Muscle layer of colon (tissue), 2 donors: ENCODE measurements around the gene TMC6.

Experiments
- H3K27ac ChIP-seq: one replicate; pipeline ENCODE4 v1.7.0; 2013; ENCODE audit warnings: low read depth, mild to moderate bottlenecking, low read length, moderate library complexity
- H3K27me3 ChIP-seq, 2 donors: one replicate each; pipeline ENCODE4 v1.7.0; 2013; ENCODE audit warnings: low read length in 2 of 2, mild to moderate bottlenecking in 2 of 2; ENCODE audit not compliant: insufficient read depth in 2 of 2, control insufficient read depth in 1 of 2
- H3K36me3 ChIP-seq: one replicate; pipeline ENCODE4 v1.7.0; 2013; ENCODE audit warnings: mild to moderate bottlenecking, low read length; ENCODE audit not compliant: insufficient read depth
- H3K4me1 ChIP-seq: one replicate; pipeline ENCODE4 v1.7.0; 2013; ENCODE audit warnings: mild to moderate bottlenecking, low read length; ENCODE audit not compliant: insufficient read depth
- H3K4me3 ChIP-seq, 2 donors: one replicate each; pipeline ENCODE4 v1.7.0; 2013; ENCODE audit warnings: low read length in 2 of 2, low read depth in 1 of 2, mild to moderate bottlenecking in 1 of 2, moderate library complexity in 1 of 2
- H3K9ac ChIP-seq: one replicate; pipeline ENCODE4 v1.7.0; 2013; ENCODE audit warnings: low read length
- H3K9me3 ChIP-seq: one replicate; pipeline ENCODE4 v1.7.0; 2013; ENCODE audit warnings: mild to moderate bottlenecking, low read length
- donor health status: abdominal sarcoma.
- donor health status: Adenocarcinoma of cecum.

Gene TMC6

GRCh38 chr17:78130437-78131101 lies 2.0 kb upstream of the TMC6 start, which contains the start of gene TMC8:
TMC8 (plus strand) TSS chr17:78130771; CDS start chr17:78131589, 818 bp downstream.
- H3K4me3 ChIP-seq = no peak within 1 kb of the TSS
- H3K36me3 ChIP-seq = no peaks in the 10 kb centered on the region
- H3K9me3 ChIP-seq = no peaks in the 10 kb centered on the region
- no peak within 1 kb of the TSS for H3K27ac ChIP-seq
- peaks cover 0 to 60% of the 10 kb centered on the region in 2 donors for H3K27me3 ChIP-seq
- no peak within 1 kb of the TSS for H3K9ac ChIP-seq
- H3K4me1 ChIP-seq = peaks cover 8% of the 10 kb centered on the region

- Histone ChIP-seq H3K4me1 (peaks cover 8% of the 10 kb centered on the region), H3K36me3 (no peaks in the 10 kb centered on the region), H3K27ac (no peak overlapping the region), H3K9ac (no peak overlapping the region), H3K9me3 (no peaks in the 10 kb centered on the region), H3K27me3 (peaks cover 0 to 59% of the 10 kb centered on the region in 2 donors), H3K4me3 (no peak overlapping the region)
Measured at GRCh38 chr17:78130090-78130436, 1.5 kb upstream of the TMC6 start.

- peaks cover 0 to 54% of the 10 kb centered on the region in 2 donors for H3K27me3 ChIP-seq
- H3K4me3 ChIP-seq = peak overlapping the region; percentile 18 to 26
- no peak overlapping the region for H3K27ac ChIP-seq
- peaks cover 8% of the 10 kb centered on the region for H3K4me1 ChIP-seq
- no peak overlapping the region for H3K9ac ChIP-seq
- H3K36me3 ChIP-seq = no peaks in the 10 kb centered on the region
- H3K9me3 ChIP-seq = no peaks in the 10 kb centered on the region
Measured at GRCh38 chr17:78129351-78130089, 965 bp upstream of the TMC6 start.

GRCh38 chr17:78127888-78128550 lies 536 bp downstream of the TMC6 start:
- Histone ChIP-seq H3K27ac (peak overlapping the region; percentile 63), H3K27me3 (peaks cover 0 to 54% of the 10 kb centered on the region in 2 donors), H3K9ac (no peak overlapping the region), H3K36me3 (no peaks in the 10 kb centered on the region), H3K9me3 (no peaks in the 10 kb centered on the region), H3K4me1 (peaks cover 8% of the 10 kb centered on the region), H3K4me3 (peak overlapping the region; percentile 29 to 45)

- Histone ChIP-seq H3K4me1 (peaks cover 8% of the 10 kb centered on the region), H3K27ac (peak overlapping the region; percentile 63), H3K9me3 (no peaks in the 10 kb centered on the region), H3K9ac (no peak overlapping the region), H3K36me3 (no peaks in the 10 kb centered on the region), H3K27me3 (peaks cover 0 to 50% of the 10 kb centered on the region in 2 donors), H3K4me3 (peak overlapping the region; percentile 19 to 29)
Measured at GRCh38 chr17:78127239-78127887, 1.2 kb downstream of the TMC6 start.

- Histone ChIP-seq H3K27me3 (peaks cover 0 to 45% of the 10 kb centered on the region in 2 donors), H3K9ac (no peak overlapping the region), H3K27ac (no peak overlapping the region), H3K36me3 (no peaks in the 10 kb centered on the region), H3K9me3 (no peaks in the 10 kb centered on the region), H3K4me3 (peak overlapping the region in 1 of 2 donors; percentile 19), H3K4me1 (peaks cover 8% of the 10 kb centered on the region)
Measured at GRCh38 chr17:78126895-78127238, 1.7 kb downstream of the TMC6 start.

GRCh38 chr17:78125976-78126894 lies 2.3 kb downstream of the TMC6 start:
- Histone ChIP-seq H3K9ac (no peak overlapping the region), H3K4me1 (peaks cover 8% of the 10 kb centered on the region), H3K27ac (no peak overlapping the region), H3K36me3 (no peaks in the 10 kb centered on the region), H3K4me3 (no peak overlapping the region), H3K9me3 (no peaks in the 10 kb centered on the region), H3K27me3 (peaks cover 0 to 39% of the 10 kb centered on the region in 2 donors)

- peaks cover 7% of the 10 kb centered on the region for H3K4me1 ChIP-seq
- no peak overlapping the region for H3K4me3 ChIP-seq
- H3K9ac ChIP-seq = no peak overlapping the region
- H3K36me3 ChIP-seq = no peaks in the 10 kb centered on the region
- no peaks in the 10 kb centered on the region for H3K9me3 ChIP-seq
- H3K27me3 ChIP-seq = peaks cover 0 to 30% of the 10 kb centered on the region in 2 donors
- no peak overlapping the region for H3K27ac ChIP-seq
Measured at GRCh38 chr17:78125138-78125913, 3.2 kb downstream of the TMC6 start.

GRCh38 chr17:78124836-78125137 lies 3.8 kb downstream of the TMC6 start:
- Histone ChIP-seq H3K9ac (no peak overlapping the region), H3K27ac (no peak overlapping the region), H3K36me3 (no peaks in the 10 kb centered on the region), H3K4me1 (peaks cover 4% of the 10 kb centered on the region), H3K9me3 (no peaks in the 10 kb centered on the region), H3K27me3 (peaks cover 0 to 25% of the 10 kb centered on the region in 2 donors), H3K4me3 (no peak overlapping the region)

- Histone ChIP-seq H3K27ac (no peak overlapping the region), H3K9me3 (no peaks in the 10 kb centered on the region), H3K27me3 (peaks cover 0 to 19% of the 10 kb centered on the region in 2 donors), H3K36me3 (no peaks in the 10 kb centered on the region), H3K4me3 (no peak overlapping the region), H3K9ac (no peak overlapping the region), H3K4me1 (peaks cover 4% of the 10 kb centered on the region)
Measured at GRCh38 chr17:78124081-78124835, 4.3 kb downstream of the TMC6 start.
